OCI-LY1 (cell line): ENCODE data around the gene PTPRF.

Experiments used
- EZH2 ChIP-seq: fragments of 200-600 bp; sonication (generic), shearing (Covaris generic); IDR thresholded peaks from 2 replicates; pipeline ENCODE4 v1.8.0; 2017; ENCODE audit warnings: borderline replicate concordance, mixed run types, mild to moderate bottlenecking, antibody characterized with exemption, low read length, moderate library complexity, mixed read lengths
- TF ChIP-seq, protein P1 (sequence below): fragments of 200-600 bp; sonication (generic), shearing (Covaris generic); IDR thresholded peaks from 2 replicates; pipeline ENCODE4 v1.5.1; 2017; ENCODE audit warnings: mild to moderate bottlenecking, antibody characterized with exemption, low read length, moderate library complexity, mixed read lengths

DNA sequence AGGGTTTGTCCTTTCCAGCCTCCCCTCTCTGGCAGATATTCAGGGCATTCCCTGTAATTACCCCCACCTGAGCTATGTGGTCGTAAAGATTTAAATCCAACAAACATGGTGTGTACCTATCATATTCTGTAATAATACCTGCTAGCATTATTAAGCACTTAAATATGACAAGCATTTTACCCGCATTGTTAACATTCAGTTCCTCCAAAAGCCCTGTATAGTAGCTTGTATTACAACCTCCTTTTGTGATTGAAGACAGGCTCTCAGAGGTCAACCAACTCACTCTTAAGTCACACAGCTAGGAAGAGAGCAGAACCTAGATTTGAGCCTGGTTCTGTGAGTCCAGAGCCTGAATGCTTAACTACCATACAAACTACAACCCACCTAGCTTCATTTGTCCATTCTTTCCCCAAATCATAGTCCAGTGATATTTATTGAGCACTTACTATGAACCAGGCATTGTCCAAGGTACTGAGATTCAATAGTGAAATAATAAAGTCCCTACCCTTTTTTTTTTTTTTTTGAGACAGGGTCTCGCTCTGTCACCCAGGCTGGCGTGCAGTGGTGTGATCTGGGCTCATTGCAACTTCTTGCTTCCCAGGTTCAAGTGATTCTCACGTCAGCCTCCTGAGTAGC is 105.4 kb downstream of the PTPRF start:
- TF ChIP-seq EZH2: no peak
- TF ChIP-seq, protein P1, sequence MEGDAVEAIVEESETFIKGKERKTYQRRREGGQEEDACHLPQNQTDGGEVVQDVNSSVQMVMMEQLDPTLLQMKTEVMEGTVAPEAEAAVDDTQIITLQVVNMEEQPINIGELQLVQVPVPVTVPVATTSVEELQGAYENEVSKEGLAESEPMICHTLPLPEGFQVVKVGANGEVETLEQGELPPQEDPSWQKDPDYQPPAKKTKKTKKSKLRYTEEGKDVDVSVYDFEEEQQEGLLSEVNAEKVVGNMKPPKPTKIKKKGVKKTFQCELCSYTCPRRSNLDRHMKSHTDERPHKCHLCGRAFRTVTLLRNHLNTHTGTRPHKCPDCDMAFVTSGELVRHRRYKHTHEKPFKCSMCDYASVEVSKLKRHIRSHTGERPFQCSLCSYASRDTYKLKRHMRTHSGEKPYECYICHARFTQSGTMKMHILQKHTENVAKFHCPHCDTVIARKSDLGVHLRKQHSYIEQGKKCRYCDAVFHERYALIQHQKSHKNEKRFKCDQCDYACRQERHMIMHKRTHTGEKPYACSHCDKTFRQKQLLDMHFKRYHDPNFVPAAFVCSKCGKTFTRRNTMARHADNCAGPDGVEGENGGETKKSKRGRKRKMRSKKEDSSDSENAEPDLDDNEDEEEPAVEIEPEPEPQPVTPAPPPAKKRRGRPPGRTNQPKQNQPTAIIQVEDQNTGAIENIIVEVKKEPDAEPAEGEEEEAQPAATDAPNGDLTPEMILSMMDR: no peak
